Stimulated activated CD8-positive, alpha-beta memory T cell treated with anti-CD3 and anti-CD28 coated beads, Interleukin-7, amount 100 ng/mL, for 24 hours (primary cell): ENCODE results near the gene RBMY1J.
"Not testable (repeated sequence)": the region's sequence is repeated elsewhere in the genome, so short reads cannot be mapped to it uniquely, and the experiment has no call there.

Experiments used
- DNase-seq: peaks from one replicate; pipeline ENCODE4 v3.0.0-alpha.2; 2020; ENCODE audit warnings: low read depth

RBMY1J gene

DNA sequence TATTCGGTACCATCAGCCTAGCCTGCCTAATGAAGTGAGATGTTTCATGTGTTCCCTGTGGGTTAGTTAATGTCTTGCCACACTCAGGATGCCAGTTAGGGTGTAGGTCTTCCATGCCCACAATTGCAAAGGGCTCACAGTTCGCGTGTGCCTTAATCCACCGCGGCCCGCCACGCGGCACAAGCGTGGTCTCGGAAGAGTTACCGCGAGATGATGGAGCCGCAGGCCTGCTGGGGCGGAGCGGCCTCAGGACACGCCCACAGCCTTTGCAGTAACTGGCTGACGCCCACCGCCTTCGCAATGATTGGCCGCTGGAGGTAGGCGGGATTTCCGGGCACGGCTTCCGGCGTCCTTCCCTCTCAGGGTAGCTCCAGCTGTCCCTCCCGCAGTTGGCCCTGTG is at the start of gene RBMY1J:
Gene RBMY1J (plus strand): TSS at position 301 of the 400 bp plus-strand sequence. CDS start 2,038 bp downstream, outside the sequence.
- DNase-seq, result not testable (repeated sequence)

DNA sequence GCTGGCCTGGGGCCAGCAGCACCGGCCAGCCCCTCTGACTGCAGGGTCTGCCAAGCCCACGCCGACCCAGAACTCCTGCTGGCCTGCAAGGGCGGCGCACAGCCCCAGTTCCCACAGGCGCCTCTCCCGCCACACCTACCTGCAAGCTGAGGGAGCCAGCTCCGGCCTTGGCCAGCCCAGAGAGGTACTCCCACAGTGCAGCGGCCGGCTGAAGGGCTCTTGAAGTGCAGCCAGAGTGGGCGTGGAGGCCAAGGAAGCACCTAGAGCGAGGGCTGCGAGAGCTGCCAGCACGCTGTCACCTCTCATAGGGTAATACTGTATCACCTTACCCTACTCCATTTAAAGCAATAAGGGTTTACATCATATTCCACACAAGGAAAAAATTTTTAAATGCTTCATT is 35.8 kb upstream of the RBMY1J start:
- no peak for DNase-seq

DNA sequence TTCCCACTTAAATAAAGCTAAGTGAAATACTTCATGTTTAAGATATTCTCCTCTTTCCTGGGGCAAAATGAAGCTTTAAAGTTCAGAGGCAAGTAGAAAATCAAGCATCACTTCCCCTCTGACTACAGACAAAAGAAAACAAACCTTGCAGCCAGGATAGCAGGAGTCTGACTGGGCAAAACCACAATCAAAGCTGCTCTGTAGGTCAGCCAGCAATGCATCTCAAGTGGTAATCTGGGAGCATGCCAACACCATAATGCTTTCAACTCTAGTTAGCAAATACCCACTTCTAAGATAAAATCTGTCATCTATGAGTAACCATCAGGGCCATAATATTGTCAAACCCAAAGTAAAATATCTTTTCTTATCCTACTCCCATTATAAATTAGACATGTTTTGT is 32.6 kb upstream of the RBMY1J start:
- DNase-seq, result no peak

DNA sequence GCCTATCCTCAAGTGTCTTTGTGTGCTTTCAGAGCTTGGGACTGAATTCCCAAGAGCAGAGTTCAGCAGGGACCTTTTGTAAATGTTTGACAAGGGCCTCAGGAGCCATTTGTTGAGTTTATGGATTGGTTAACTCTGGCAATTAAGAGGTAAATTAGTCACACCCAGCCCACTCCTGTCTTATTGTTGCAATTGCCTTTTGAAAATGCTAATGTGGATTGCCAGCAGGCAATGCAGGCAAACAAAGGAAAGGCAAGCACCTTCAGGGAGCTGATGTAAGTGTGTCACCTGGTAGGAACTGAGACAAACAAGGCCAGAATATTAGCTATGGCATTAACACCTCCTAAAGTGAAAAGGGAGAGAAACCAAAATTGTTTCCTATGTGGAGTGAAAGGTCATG is 29.7 kb upstream of the RBMY1J start:
- DNase-seq, result no peak

DNA sequence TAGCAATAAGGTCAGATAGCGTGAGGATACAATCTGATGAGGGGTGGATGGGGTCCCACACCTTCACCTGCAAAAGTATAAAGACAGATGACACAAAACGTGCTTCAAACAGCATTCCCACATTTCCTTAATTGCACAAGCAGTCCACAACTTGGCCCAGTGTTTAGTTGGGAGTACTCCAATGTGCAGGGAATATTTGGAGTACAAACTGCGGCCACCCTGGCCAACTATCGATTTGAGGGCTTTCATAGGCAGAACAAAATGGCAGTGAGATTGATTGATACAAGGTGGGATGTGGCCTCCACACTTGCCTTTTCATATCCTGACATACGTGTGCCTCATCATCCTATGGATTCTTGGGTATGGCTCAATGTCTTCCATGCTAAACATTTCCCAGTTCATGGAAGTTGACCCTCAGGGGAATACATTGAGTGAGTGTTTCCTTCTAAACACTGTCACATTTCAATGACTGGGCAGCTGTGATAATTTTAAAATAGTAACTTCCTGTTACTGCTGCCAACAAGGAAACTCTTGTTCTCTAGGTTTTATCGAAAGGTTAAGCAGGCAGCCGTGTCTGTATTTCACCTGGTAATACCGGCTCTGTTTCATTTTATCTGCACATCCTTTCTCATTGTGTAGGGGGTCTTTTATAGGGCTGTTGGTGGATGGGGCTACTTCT is 41.6 kb downstream of the RBMY1J start:
- not testable (repeated sequence) for DNase-seq

DNA sequence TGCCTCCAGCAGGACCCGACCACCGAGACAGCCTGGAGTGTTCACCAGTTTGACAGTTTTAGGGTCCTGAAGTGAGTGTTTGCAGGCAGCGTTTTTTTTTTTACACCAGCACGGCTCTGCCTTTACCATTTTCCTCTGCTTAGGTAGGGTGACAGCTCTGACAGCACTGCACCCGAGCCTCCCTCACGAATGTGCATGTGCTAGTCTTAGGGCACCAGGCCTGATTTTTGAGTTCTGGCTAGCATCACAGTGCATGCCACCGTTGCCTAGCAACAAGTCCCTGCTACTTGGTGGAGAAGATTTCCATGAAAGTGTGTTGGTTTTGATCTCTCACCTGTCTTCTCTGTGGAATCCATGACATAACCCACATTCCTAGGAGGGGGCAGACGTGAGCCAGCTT is 52.3 kb downstream of the RBMY1J start:
- not testable (repeated sequence) for DNase-seq

DNA sequence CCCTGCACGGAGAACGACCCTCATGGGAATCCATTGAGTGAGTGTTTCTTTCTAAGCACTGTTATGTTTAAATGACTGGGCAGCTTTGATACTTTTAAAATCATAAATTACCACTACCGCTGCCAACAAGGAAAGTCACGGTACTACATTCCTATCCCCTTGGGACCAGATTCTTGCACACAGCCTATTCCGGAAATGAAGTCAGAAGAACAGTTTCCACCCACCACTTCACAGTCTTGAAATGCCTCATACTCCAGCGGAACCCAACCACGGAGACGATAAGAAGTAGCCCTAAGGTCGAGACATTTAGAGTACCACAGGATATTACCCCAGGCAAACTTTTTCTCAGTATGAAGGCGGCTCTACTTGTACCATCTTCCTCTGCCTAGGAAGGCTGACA is 58.8 kb downstream of the RBMY1J start:
- DNase-seq, result not testable (repeated sequence)
